Measurements from ENCODE around the gene ZNF526. TPM values are rescaled to one million over a fixed set of nuclear protein-coding genes. Genes with fewer than 3 reads are reported as not detected.

ZNF526 gene, protein sequence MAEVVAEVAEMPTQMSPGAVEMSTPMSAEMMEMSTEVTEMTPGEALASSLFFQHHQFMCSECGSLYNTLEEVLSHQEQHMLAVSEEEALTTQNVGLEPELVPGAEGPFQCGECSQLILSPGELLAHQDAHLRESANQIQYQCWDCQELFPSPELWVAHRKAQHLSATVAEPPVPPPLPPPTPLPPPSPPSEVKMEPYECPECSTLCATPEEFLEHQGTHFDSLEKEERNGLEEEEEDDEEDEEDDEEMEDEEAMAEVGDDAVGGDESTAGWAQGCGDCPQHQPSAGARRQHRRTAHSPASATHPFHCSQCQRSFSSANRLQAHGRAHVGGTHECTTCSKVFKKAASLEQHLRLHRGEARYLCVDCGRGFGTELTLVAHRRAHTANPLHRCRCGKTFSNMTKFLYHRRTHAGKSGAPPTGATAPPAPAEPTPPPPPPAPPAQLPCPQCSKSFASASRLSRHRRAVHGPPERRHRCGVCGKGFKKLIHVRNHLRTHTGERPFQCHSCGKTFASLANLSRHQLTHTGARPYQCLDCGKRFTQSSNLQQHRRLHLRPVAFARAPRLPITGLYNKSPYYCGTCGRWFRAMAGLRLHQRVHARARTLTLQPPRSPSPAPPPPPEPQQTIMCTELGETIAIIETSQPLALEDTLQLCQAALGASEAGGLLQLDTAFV
- 10 to 100 TPM; 17.9 to 18.0 TPM for total RNA-seq

DNA sequence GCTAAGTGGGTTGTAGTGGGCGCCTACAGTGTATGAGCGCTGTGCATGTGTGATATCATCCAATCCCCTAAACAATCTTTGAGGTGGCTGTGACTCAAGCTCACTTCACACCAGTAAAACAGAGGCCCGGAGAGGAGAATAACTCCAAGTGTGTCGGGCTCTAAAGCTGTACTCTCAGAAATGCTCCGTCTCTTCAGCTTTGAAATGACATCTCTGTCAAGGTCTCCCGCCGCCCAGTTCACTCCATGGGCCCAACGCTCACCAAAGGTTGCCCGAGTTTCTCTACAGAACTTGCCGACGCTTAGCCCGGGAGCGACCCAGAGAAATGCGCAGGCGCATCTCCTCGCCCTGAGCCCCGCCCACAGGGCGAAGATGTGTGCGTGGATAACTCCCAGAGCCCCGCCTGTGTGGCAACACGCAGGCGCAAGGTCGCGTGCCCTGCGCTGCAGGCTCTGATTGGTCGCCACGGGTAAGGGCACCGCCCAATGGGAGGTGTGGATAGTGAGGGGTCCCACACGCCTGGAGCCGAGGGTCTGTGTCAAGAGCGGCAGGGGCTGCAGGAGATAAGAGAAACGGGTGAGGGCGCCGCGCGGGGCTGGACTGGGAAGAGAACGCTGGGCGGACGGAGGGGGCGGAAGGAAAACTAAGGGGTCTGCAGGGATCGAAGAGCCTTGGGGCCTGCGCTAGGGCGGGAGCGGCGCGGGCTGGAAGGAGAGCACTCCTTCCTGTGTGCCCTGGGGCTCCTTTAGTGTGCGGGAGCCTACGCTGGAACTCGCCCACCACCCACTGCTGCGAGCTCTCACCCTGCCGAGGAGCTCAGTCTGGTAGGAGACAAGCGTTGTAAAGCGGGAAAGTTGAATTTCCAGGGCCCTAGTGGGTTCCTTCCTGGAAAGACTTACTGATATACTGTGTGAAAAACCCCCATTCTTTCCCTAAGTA lies at the start of gene ZNF526:
Gene ZNF526, plus strand, starts transcription at position 501 of the 939 bp plus-strand sequence. CDS start 4,092 bp downstream, outside the sequence.
- ChIA-PET CTCF (interaction anchor here (0.6 to 2.6 kb wide), 6 partner anchors 10 to 112 kb away, joined by 3 to 9 read pairs (median 4); partner anchors contain the start of gene POU2F2), POLR2A (interaction anchor here (1.0 to 1.3 kb wide), 2 partner anchors 13 to 22 kb away, joined by 5 to 7 read pairs; partner anchors contain the start of gene GSK3A)

DNA sequence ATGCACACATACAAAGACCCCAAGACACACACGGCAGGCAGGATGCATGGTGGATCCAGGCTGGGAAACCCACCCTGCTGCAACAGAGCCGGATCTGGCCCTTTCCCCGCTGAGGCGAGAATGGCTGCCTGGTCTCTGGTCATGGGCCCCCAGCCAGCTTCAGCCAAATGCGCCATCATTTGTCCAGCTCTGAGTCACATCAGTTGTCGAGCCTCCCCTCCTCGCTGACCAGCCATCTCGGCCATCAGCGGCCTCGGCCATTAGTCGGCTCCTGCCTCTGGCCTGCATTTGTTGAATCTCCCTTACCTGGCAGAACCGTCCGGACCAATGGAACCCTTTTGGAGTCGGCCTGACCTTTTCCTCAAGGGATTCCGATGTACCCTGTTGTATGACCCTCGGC lies 49.4 kb upstream of the ZNF526 start:
- CTCF ChIA-PET: interaction anchor here (0.7 kb wide), 1 partner anchor 36 kb away, joined by 3 read pairs; no protein-coding TSS in a partner anchor
- POLR2A ChIA-PET: no interaction called here

DNA sequence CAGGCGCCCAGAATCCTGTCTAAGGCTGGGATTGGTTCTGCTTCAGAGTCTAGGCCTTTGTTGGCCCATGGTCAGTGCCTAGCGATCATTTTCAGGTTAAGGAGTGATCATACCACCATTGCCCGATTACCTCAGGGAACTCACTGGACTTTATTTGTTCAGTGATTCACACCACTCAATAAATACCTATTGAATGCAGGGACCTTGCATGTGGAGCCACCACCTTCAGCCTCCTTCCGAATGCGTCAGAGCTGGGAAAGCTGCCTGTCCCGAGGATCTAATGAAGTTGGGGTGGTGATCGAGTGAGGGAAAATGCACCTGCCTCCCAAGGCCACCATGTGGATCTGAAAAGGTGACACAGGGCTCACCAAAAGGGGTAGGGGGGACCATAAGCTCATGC lies 47.9 kb upstream of the ZNF526 start:
- POLR2A ChIA-PET: no interaction called here
- CTCF ChIA-PET: no interaction called here

DNA sequence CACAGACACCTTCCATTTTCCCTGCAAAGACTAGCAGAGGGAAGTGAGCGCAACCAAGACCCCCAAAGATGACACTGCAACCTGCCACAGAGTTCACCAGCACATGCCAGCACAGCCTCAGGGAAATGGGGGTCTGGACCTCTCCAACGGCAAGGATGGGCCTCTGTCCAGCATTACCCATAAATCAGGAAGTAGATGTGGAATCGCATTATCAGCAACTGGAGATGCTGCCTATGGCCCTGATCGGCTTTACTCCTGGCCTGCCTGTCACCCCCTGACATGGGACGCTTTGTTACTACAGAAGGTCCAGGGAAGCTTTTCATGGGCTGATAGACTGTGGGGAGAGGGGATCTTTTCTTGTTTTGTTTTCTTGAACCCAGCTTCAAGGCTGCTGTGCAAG lies 46.4 kb upstream of the ZNF526 start:
- CTCF ChIA-PET: no interaction called here

DNA sequence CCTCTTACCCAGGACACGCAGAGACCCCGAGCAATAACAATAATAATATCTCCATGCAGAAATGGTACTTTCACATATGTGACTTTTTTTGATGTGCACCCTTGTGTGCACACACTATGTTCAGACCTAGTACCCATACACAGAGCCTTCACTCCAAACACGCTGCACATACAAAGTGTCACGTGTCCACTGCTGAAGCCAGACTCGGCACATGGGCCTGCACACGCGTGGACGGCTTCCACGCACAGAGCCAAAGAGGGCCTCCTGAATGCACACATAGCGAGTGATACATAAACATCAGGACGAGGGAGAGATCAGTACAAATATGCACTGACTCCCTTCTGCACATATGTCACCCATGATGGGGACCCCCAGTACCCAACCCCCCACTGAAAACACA lies 45.9 kb upstream of the ZNF526 start:
- ChIA-PET POLR2A (no interaction called here), CTCF (no interaction called here)

More for the DNA sequence above, 46.4 kb upstream of the ZNF526 start:
- POLR2A ChIA-PET: no interaction called here

DNA sequence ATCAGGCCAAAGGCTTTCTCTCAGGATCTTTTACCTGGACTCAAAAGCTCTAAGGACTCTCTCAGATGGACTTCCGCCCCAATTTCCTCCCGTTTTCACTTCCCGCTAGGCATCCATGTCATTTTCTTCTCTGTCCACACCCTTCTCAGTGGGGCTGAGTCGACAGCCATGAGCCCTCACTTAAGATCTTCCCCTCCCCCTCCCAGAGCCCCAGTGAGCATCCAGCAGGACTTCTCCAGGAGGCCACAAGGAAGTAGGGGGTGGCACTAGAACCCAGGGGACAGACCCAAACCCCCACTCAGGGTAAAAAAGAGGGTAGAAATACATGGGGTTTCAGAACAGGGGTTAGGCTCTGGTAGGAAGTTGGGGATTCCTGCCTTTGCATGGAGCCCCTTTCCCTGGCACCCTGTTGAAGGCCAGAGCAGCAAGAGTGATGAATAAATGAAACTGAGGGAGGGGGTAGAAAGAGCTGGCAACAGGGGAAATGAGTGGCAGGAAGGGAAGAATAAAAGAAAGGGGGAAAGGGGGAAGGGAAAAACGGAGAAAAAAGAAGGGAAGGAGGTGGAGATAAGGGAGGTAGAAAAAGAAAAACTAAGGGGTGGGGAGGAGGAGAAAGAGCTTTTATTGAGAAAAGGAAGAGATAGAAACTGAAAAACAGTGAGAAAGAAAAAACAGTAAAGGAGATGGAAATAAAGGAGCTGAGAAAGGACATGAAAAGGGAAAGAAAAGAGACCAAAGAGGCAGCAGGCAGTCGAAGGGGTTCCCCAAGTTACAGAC lies 45.0 kb upstream of the ZNF526 start:
- CTCF ChIA-PET: interaction anchor here (1.7 to 2.5 kb wide), 3 partner anchors 9 to 67 kb away, joined by 4 to 10 read pairs (median 8); no protein-coding TSS in a partner anchor
- POLR2A ChIA-PET: interaction anchor here (0.5 to 1.4 kb wide), 3 partner anchors 16 to 52 kb away, joined by 3 to 4 read pairs (median 3); no protein-coding TSS in a partner anchor

DNA sequence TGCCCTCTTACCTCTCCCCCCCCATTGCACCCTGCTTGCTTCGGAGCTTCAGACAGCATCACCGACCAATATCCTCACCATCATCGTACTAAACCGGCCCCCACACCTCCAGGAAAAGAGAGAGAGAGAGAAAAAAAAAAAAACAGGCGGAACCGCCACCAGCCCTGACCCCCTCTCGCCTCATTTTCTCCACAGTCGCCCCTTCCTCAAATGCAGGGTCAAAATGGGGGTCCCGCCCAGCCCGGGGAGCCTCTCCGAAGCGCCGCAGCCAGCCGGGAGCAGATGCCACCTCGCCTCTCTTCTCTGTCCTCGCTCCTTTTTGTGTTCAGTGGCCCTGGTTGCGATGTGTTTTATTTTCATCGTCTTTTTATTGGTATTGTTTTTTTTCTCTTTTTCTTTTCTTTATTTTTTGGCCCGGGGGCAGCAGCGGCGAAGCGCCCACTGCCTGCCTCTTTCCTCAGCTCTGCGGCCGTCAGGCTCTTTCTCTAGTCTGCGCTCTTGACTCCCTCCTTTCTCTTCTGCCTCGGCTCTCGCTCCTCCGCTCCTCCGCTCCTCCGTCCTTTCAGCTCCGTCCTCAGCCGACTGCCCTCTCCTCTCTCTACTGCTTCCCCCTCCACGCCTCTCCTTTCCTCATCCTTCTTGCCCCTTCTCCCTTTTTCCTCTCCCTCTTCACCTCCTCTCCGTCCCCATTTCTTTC lies 44.0 kb upstream of the ZNF526 start:
- ChIA-PET CTCF (interaction anchor here (0.6 to 2.5 kb wide), 14 partner anchors 9 to 119 kb away, joined by 3 to 10 read pairs (median 4); partner anchors contain the start of gene POU2F2), POLR2A (interaction anchor here (0.5 to 1.4 kb wide), 6 partner anchors 25 to 57 kb away, joined by 3 to 4 read pairs (median 4); no protein-coding TSS in a partner anchor)

DNA sequence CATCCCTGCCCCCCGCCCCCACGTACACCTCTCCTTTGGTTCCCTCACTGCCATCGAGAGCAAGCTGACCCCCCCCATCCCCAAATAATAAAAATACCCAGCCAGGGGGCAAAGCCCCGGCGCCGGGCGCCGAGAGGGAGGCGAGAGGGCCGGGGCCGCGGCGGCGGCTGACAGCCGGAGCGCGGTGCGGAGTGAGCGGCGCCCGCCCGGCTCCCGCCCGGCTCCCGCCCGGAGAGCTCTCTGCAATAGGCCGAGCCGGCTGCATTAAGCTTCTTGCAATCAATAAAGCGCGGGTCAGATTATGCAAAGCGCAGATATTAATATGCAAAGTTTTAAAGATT lies 43.5 kb upstream of the ZNF526 start:
- CTCF ChIA-PET: interaction anchor here (0.5 to 2.5 kb wide), 17 partner anchors 8 to 1474 kb away, joined by 3 to 10 read pairs (median 4); partner anchors contain the start of gene POU2F2
- POLR2A ChIA-PET: interaction anchor here (1.0 to 1.4 kb wide), 3 partner anchors 43 to 57 kb away, joined by 3 to 4 read pairs (median 3); no protein-coding TSS in a partner anchor

DNA sequence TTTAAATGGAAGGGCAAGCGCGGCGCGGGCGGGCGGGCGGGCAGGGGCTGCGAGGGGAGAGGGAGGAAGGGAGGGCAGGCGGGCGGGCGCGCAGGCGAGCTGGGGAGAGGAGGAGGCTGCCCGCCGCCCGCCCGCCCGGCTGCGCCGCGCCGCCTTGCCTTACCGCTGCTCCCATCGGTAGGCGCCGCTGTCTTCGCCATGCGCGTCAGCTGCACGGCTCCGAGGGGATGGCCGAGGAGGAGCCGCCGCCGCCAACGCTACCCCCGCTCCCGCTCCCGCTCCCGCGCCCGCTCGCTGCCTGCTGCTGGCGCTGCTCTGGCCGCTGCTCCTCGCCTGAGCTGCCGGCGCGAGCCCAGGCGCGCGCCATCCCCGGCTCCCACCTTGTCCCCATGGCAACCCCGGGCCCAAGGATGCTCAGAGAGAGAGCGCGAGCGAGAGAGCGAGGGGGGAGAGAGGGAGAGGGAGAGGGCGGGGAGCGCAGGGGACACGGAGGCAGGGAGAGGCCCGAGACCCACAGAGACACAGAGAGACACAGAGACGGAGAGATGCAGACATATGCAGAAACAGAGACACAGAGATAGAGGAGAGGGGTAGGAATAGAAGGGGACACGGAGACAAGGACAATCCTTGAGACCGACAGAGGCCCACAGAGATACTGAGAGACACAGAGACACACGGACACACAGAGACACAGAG lies 43.0 kb upstream of the ZNF526 start:
- POLR2A ChIA-PET: interaction anchor here (1.0 to 1.3 kb wide), 2 partner anchors 44 to 56 kb away, joined by 3 to 4 read pairs; no protein-coding TSS in a partner anchor
- CTCF ChIA-PET: interaction anchor here (0.5 to 2.5 kb wide), 15 partner anchors 8 to 1473 kb away, joined by 3 to 10 read pairs (median 4); partner anchors contain the start of gene POU2F2

DNA sequence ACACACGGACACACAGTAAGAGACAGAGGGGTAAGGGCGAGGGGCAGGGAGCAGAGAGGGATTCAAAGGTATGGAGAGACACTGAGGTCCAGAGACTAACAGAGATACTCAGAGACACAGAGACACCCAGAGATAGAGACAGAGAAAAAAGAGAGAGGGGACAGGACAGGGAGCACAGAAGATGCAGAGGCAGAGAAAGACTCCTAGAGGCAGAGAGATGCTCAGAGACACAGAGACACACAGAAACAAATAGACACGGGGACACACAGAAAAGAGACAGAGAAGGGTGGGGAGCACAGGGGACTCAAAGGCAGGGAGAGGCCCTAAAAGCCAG lies 42.5 kb upstream of the ZNF526 start:
- ChIA-PET CTCF (interaction anchor here (1.1 to 2.5 kb wide), 5 partner anchors 35 to 68 kb away, joined by 3 to 8 read pairs (median 5); no protein-coding TSS in a partner anchor), POLR2A (interaction anchor here (1.3 kb wide), 1 partner anchor 44 kb away, joined by 4 read pairs; no protein-coding TSS in a partner anchor)

DNA sequence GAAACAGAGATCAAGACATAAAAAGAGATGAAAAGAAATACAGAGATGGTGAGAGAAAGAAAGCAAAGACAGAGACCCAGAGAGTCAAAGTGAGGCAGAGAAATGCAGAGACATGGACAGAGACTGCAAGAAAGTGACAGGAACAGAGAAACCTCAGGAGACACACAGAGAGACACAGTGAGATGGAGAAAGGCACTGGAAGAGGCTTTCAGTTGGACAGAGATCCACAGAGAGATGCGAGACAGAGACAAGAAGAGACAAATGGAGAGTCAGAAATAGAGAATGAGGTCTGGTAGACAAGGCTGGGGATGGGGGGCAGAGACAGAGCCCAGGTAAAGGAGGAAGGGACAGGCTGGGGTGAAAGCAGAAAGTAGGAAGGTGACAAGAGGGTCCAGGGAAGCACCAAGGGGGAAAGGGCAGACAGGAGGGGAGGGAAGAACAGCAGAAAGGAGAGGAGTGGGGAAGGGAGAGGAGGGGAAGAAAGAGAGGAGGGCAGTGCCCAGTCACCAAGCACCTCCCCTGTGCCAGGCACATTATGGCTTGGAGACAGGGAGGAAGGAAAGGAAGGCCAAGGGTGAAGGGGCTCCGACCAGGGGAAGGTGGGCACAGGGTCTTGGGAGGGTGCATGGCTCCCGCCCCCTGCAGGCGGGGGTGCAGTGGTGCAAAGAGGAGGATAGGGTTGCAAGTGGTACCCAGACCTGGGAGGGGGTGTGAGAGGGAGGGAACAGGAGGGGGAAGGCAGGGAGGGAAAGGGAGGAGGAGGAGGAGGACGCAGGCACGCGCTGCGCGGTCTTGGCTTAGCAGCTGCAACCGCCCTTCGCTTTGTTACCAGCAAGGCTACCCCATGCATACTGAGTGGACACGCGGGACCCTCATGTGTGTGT lies 41.1 kb upstream of the ZNF526 start:
- CTCF ChIA-PET: interaction anchor here (0.6 kb wide), 1 partner anchor 14 kb away, joined by 3 read pairs; no protein-coding TSS in a partner anchor
- POLR2A ChIA-PET: no interaction called here

DNA sequence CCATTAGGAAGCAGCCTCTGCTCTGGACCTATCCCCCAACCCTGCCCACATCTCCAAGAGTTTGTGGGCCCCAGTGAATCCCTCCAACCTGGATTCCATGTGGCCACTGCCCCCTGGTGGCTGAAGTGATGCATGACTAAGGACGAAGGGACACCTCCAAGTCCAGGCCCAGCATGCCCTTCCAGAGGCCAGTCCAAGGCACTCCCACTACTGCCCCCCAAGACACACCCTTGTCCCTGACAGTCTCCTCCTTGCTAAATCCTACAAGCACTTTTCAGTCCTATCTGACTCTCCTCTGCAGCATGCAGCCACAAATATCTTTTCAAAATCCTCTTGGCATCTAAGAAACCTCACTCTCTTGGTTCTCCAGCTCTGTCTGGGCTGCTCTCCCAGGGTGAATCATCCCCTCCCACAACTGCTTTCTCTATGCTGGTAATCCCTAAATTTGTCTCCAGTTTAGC lies 35.7 kb upstream of the ZNF526 start:
- CTCF ChIA-PET: interaction anchor here (0.7 to 3.9 kb wide), 21 partner anchors 8 to 250 kb away, joined by 3 to 20 read pairs (median 3); partner anchors contain the start of gene POU2F2

DNA sequence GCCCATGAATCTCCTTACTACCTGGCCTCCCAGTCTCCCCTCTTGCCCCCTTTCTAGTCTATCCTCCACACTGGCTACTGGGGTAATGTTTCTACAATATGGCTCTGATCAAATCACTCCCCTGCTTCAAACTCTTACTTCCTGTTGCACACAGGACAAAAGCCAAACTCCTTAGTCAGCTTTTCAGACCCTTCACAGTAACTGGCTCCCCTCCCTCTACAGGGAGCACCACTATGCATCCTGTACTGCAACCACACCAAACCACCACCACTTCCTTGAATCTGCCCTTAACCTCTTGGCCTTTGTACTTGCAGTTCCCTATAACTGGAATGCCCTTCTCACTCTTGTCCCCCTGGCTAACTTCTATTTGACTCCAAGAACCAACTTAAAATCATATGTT lies 34.8 kb upstream of the ZNF526 start:
- POLR2A ChIA-PET: interaction anchor here (0.5 to 0.7 kb wide), 2 partner anchors 12 to 52 kb away, joined by 3 to 5 read pairs; no protein-coding TSS in a partner anchor
- CTCF ChIA-PET: interaction anchor here (0.5 to 3.9 kb wide), 16 partner anchors 9 to 199 kb away, joined by 3 to 20 read pairs (median 3); partner anchors contain the start of gene POU2F2

More for the DNA sequence above, 35.7 kb upstream of the ZNF526 start:
- POLR2A ChIA-PET: no interaction called here

DNA sequence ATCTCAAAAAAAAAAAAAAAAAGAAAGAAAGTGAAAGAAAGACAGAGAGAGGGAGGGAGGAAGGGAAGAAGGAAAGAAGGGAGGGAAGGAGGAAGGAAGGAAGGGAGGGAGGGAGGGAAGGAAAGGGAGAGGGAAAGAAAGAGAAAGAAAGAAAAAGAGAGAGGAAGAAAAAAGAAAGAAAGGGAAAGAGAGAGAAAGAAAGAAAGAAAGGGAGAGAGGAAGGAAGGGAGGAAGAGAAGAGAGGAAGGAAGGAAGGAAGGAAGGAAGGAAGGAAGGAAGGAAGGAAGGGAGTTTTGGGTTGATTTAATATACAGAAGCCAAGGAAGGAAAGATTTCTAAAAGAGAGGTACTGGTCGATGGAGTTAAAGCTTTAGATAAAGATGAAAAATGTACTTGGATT lies 31.4 kb upstream of the ZNF526 start:
- POLR2A ChIA-PET: no interaction called here
- CTCF ChIA-PET: interaction anchor here (1.5 kb wide), 1 partner anchor 80 kb away, joined by 4 read pairs; no protein-coding TSS in a partner anchor

DNA sequence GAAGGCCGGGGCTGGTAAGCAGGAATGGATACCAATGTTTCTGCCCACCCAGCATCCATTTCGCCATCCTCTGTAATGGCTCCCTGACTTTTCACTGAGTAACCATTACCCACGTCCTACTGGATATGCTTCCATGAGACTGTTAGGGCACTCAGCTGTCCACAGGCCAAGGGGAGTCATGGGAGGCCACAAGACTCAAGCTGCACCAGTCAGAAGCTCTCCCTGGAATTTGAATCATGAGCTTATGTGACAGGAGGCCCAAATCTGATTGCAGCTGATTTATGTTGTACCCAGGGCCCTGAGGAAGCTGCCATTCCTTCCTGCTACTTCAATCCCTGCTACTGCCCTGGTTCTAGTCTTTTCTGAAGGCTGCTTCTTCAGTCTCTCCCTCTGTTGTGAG lies 31.0 kb upstream of the ZNF526 start:
- ChIA-PET POLR2A (no interaction called here), CTCF (interaction anchor here (0.6 to 1.5 kb wide), 2 partner anchors 79 to 81 kb away, joined by 3 to 4 read pairs; no protein-coding TSS in a partner anchor)

Measured in activated CD8-positive, alpha-beta memory T cell treated with anti-CD3 and anti-CD28 coated beads for 36 hours (primary cell).